CD14-positive monocyte (primary cell): ENCODE data around the gene ARIH2. TPM values are rescaled to one million over a fixed set of nuclear protein-coding genes. Genes with fewer than 3 reads are reported as not detected.

Source experiments
- DNase-seq, 3 donors: peaks; one replicate each; pipeline ENCODE4 v3.0.0-alpha.2; 2011 to 2022
- H2AFZ ChIP-seq: 2 replicates; pipeline ENCODE4 v1.6.0; 2012; ENCODE audit warnings: mild to moderate bottlenecking, low read depth, low read length, inconsistent platforms; ENCODE audit not compliant: insufficient read depth, poor library complexity, severe bottlenecking
- H3K27ac ChIP-seq, 2 donors: 1 replicate in 1 of 2; 2 replicates in 1 of 2; pipeline ENCODE4 v1.5.1; 2012 to 2013; ENCODE audit warnings: low read length in 2 of 2, control low read depth in 1 of 2, inconsistent platforms in 1 of 2, low read depth in 1 of 2, mild to moderate bottlenecking in 1 of 2
- H3K27me3 ChIP-seq, 2 donors: one replicate each; pipeline versions ENCODE4 v1.6.0 to v1.6.1; 2011 to 2013; ENCODE audit warnings: low read length in 2 of 2; ENCODE audit not compliant: control insufficient read depth in 2 of 2, insufficient read depth in 2 of 2
- H3K36me3 ChIP-seq, 2 donors: replicated peaks in 1 of 2; 1 replicate in 1 of 2; 2 replicates in 1 of 2; pipeline versions ENCODE4 v1.5.1 to v1.6.1; 2012 to 2013; ENCODE audit warnings: low read length in 2 of 2, control low read depth in 1 of 2, inconsistent platforms in 1 of 2, mild to moderate bottlenecking in 1 of 2; ENCODE audit not compliant: insufficient read depth in 2 of 2, control insufficient read depth in 1 of 2
- H3K4me1 ChIP-seq, 2 donors: 1 replicate in 1 of 2; 2 replicates in 1 of 2; pipeline versions ENCODE4 v1.5.1 to v1.6.1; 2012 to 2013; ENCODE audit warnings: low read length in 2 of 2, control low read depth in 1 of 2, inconsistent platforms in 1 of 2, mild to moderate bottlenecking in 1 of 2, moderate library complexity in 1 of 2; ENCODE audit not compliant: insufficient read depth in 2 of 2, control insufficient read depth in 1 of 2
- H3K4me2 ChIP-seq: replicated peaks from 2 replicates; pipeline ENCODE3; 2012; ENCODE audit warnings: low read length, moderate library complexity, mild to moderate bottlenecking; ENCODE audit not compliant: poor library complexity, severe bottlenecking; ENCODE audit errors: extremely low read depth
- H3K4me3 ChIP-seq, 3 experiments: fragments of 200-600 bp in 1 of 3; sonication (generic) in 1 of 3; replicated peaks in 1 of 3; 1 replicate in 2 of 3; 2 replicates in 1 of 3; pipeline ENCODE4 v1.5.1; 2011 to 2013; ENCODE audit warnings: low read length in 3 of 3, mild to moderate bottlenecking in 3 of 3, control low read depth in 2 of 3, low read depth in 2 of 3, inconsistent platforms in 1 of 3, moderate library complexity in 1 of 3
- H3K79me2 ChIP-seq: 2 replicates; pipeline ENCODE4 v1.6.0; 2012; ENCODE audit warnings: mild to moderate bottlenecking, control low read depth, inconsistent platforms, low read length, moderate library complexity; ENCODE audit not compliant: insufficient read depth
- H3K9ac ChIP-seq: 2 replicates; pipeline ENCODE4 v1.6.0; 2017; ENCODE audit warnings: low read length, mild to moderate bottlenecking; ENCODE audit not compliant: insufficient read depth, poor library complexity, severe bottlenecking
- H3K9me3 ChIP-seq, 2 donors: replicated peaks in 1 of 2; 1 replicate in 1 of 2; 2 replicates in 1 of 2; pipeline versions ENCODE4 v1.5.1 to v1.6.1; 2012 to 2013; ENCODE audit warnings: low read length in 2 of 2, control low read depth in 1 of 2; ENCODE audit not compliant: control insufficient read depth in 1 of 2, insufficient read depth in 1 of 2
- H4K20me1 ChIP-seq: 2 replicates; pipeline ENCODE4 v1.6.0; 2012; ENCODE audit warnings: mild to moderate bottlenecking, low read length, control low read depth, moderate library complexity; ENCODE audit not compliant: insufficient read depth
- H3K27ac Mint-ChIP-seq, 7 donors: one replicate each; pipeline ENCODE4 v1.8.0; 2020; ENCODE audit warnings: mild to moderate bottlenecking in 7 of 7, mixed read lengths in 7 of 7, moderate library complexity in 6 of 7, inconsistent platforms in 2 of 7
- H3K27me3 Mint-ChIP-seq, 3 donors: one replicate each; pipeline ENCODE4 v1.8.0; 2021 to 2022; ENCODE audit warnings: low read depth in 3 of 3, mild to moderate bottlenecking in 3 of 3, mixed read lengths in 3 of 3, moderate library complexity in 3 of 3, inconsistent platforms in 1 of 3
- H3K36me3 Mint-ChIP-seq, 2 donors: one replicate each; pipeline ENCODE4 v1.8.0; 2020; ENCODE audit warnings: mixed read lengths in 2 of 2, inconsistent platforms in 1 of 2, mild to moderate bottlenecking in 1 of 2
- H3K4me1 Mint-ChIP-seq: one replicate; pipeline ENCODE4 v1.8.0; 2020; ENCODE audit warnings: mild to moderate bottlenecking, mixed read lengths
- H3K4me3 Mint-ChIP-seq, 2 donors: one replicate each; pipeline ENCODE4 v1.8.0; 2020; ENCODE audit warnings: mild to moderate bottlenecking in 2 of 2, mixed read lengths in 2 of 2, moderate library complexity in 1 of 2
- H3K9me3 Mint-ChIP-seq, 7 donors: one replicate each; pipeline ENCODE4 v1.8.0; 2020 to 2022; ENCODE audit warnings: mixed read lengths in 7 of 7, mild to moderate bottlenecking in 6 of 7, moderate library complexity in 6 of 7, inconsistent platforms in 2 of 7
- WGBS: methylation state at CpG from one replicate; pipeline ENCODE4 v1.1.5; 2013; ENCODE audit warnings: missing lambda C conversion rate; ENCODE audit not compliant: insufficient coverage; 5-methylcytosine and 5-hydroxymethylcytosine counted together
- intact Hi-C, 2 donors: fragments of 100-400 bp; cut with micrococcal nuclease; formaldehyde crosslinking; loops; one replicate each; pipeline versions ENCODE4 v1.15.0 to v1.15.1; 2023
- polyA plus RNA-seq, 3 donors: library from polyadenylated mRNA; depleted of rRNA in 1 of 3; unstranded in 2 of 3; stranded (reverse) in 1 of 3; fragments of 300-500 nt in 2 of 3; fragments of >200 nt in 1 of 3; fragmentation: Illumina TruSeq in 2 of 3; gene quantifications; 1 replicate in 2 of 3; 2 replicates in 1 of 3; pipeline ENCODE4 v1.2.3, GENCODE V29; 2012 to 2021
- TF ChIP-seq, protein P1 (sequence below): fragments of 200-600 bp; IDR thresholded peaks from one replicate; pipeline ENCODE4 v1.8.0; 2022; ENCODE audit warnings: antibody characterized with exemption, mild to moderate bottlenecking

Gene ARIH2
- polyA plus RNA-seq, 3 donors = 68.2 to 94.8 (median 72.2) TPM

DNA sequence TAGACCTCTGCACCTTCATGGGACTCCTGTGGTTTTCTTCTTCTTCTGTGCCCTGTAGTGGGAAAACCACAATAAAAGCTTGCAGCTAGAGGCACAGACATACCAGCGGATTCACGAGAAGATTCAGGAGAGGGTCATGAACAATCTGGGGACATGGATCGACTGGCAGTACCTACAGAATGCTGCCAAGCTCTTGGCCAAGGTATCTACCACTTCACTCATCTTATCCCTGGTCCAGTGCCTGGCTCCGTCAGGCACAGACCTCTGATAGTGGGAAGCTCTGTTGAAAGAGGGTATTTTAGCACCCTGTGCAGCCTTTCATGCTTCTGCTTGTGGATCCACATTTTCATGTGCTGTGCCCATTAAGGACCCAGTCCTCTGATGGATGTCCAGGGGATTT is 61.7 kb downstream of the ARIH2 start:
- Mint-ChIP-seq H3K27me3 (peaks cover 0 to 1% (median 0%) of the 10 kb centered on the region in 3 donors), H3K4me3 (no peak overlapping the region), H3K4me1 (peaks cover 9% of the 10 kb centered on the region), H3K9me3 (no peaks in the 10 kb centered on the region), H3K27ac (peak overlapping the region in 2 of 7 donors; percentile 9 to 56), H3K36me3 (peaks cover 80 to 95% of the 10 kb centered on the region in 2 donors)
- Histone ChIP-seq H3K4me1 (no peaks in the 10 kb centered on the region), H3K9me3 (no peaks in the 10 kb centered on the region), H3K79me2 (no peaks in the 10 kb centered on the region), H3K4me3 (no peak overlapping the region), H3K27me3 (no peaks in the 10 kb centered on the region), H2AFZ (no peak overlapping the region), H3K27ac (no peak overlapping the region), H3K4me2 (no peak overlapping the region), H4K20me1 (no peaks in the 10 kb centered on the region), H3K9ac (no peak overlapping the region), H3K36me3 (peaks cover 85 to 98% of the 10 kb centered on the region in 2 donors)
- TF ChIP-seq, protein P1, sequence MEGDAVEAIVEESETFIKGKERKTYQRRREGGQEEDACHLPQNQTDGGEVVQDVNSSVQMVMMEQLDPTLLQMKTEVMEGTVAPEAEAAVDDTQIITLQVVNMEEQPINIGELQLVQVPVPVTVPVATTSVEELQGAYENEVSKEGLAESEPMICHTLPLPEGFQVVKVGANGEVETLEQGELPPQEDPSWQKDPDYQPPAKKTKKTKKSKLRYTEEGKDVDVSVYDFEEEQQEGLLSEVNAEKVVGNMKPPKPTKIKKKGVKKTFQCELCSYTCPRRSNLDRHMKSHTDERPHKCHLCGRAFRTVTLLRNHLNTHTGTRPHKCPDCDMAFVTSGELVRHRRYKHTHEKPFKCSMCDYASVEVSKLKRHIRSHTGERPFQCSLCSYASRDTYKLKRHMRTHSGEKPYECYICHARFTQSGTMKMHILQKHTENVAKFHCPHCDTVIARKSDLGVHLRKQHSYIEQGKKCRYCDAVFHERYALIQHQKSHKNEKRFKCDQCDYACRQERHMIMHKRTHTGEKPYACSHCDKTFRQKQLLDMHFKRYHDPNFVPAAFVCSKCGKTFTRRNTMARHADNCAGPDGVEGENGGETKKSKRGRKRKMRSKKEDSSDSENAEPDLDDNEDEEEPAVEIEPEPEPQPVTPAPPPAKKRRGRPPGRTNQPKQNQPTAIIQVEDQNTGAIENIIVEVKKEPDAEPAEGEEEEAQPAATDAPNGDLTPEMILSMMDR = no peak
- intact Hi-C loops = loop anchor here in 1 of 2 donors (10.0 kb wide), 1 partner anchor 155 kb away; the partner anchor contains the start of gene LAMB2
- DNase-seq = no peak
- 80% methylated on average over 1 of the region's 4 CpGs for WGBS

DNA sequence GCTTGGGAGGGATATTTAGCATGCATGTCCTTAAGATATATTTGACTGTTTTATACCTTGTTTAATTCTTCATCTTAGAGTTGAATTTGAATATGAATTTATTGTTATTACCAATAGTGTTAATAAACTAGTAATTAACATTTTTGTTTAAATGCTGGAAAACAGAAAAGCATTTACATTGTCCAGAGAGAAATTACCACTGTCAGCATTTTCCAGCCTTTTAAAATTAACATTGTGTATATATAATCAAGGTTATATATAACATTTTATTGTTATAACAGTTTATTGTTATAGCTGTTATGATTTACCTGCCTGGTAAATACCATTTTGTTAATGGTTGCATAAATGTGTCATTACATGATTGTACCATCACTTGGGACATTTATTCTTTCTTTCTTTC is 63.4 kb downstream of the ARIH2 start:
- H3K9me3 Mint-ChIP-seq = no peaks in the 10 kb centered on the region
- H3K9me3 ChIP-seq = no peaks in the 10 kb centered on the region
- no peak for DNase-seq
- peaks cover 80 to 97% of the 10 kb centered on the region in 2 donors for H3K36me3 ChIP-seq
- H3K27ac Mint-ChIP-seq = no peak overlapping the region
- H3K4me3 Mint-ChIP-seq = no peak overlapping the region
- TF ChIP-seq, protein P1 = no peak
- H3K4me1 ChIP-seq = no peaks in the 10 kb centered on the region
- intact Hi-C loops = loop anchor here in 1 of 2 donors (10.0 kb wide), 1 partner anchor 153 kb away; the partner anchor contains the start of gene LAMB2
- H3K27me3 ChIP-seq = no peaks in the 10 kb centered on the region
- H3K27me3 Mint-ChIP-seq = peaks cover 0 to 1% (median 0%) of the 10 kb centered on the region in 3 donors
- H3K9ac ChIP-seq = no peak overlapping the region
- no peaks in the 10 kb centered on the region for H4K20me1 ChIP-seq
- no peak overlapping the region for H3K4me2 ChIP-seq
- H2AFZ ChIP-seq = no peak overlapping the region
- H3K27ac ChIP-seq = no peak overlapping the region
- H3K36me3 Mint-ChIP-seq = peaks cover 77 to 94% of the 10 kb centered on the region in 2 donors
- H3K4me1 Mint-ChIP-seq = peaks cover 9% of the 10 kb centered on the region
- no peaks in the 10 kb centered on the region for H3K79me2 ChIP-seq
- H3K4me3 ChIP-seq = no peak overlapping the region
